ENCODE results near the gene CLUH.

The CLUH gene

DNA sequence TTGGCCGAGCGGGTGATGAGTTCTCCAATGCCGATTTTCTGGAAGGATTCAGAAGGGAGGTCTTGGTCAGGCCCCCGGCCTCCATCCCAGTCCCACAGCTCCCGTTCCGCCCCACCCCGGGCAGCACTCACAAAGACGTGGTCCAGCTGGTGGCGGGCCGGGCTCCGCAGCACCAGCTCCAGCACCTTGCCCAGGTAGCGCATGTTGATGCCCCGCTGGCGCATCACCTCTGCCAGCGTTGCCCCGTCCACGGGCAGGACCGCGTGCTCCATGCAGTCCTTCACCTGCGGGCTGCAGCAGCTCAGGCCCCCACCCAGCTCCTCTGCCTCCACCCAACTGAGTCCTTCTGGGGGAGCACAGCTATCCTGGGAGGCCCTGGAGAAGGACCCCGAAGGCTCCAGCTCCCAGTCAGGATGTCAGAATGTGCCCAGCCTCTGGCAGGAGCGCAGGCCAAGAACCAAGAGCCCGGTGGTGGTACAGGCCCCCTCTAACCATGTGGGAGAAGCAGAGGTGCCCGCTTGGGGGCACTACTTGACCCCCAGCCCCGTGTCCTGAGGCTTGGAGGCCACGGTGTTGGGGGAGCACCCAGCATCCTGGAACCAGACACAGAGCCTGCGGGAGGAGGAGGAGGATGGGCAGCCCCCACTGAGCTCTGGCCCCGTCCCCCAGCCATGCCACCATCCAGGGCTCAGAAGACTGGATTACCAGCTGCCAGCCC, 16.2 kb downstream of the CLUH start:
- TF ChIP-seq, protein P1, sequence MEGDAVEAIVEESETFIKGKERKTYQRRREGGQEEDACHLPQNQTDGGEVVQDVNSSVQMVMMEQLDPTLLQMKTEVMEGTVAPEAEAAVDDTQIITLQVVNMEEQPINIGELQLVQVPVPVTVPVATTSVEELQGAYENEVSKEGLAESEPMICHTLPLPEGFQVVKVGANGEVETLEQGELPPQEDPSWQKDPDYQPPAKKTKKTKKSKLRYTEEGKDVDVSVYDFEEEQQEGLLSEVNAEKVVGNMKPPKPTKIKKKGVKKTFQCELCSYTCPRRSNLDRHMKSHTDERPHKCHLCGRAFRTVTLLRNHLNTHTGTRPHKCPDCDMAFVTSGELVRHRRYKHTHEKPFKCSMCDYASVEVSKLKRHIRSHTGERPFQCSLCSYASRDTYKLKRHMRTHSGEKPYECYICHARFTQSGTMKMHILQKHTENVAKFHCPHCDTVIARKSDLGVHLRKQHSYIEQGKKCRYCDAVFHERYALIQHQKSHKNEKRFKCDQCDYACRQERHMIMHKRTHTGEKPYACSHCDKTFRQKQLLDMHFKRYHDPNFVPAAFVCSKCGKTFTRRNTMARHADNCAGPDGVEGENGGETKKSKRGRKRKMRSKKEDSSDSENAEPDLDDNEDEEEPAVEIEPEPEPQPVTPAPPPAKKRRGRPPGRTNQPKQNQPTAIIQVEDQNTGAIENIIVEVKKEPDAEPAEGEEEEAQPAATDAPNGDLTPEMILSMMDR (IDR thresholded peaks at IDR 0.05) = no peak
- Histone ChIP-seq H3K4me1 (no peaks in the 10 kb centered on the region), H3K9me3 (ENCODE audit: control insufficient read depth, low read length) (no peaks in the 10 kb centered on the region), H3K9ac (no peak overlapping the region), H3K36me3 (ENCODE audit: control insufficient read depth, insufficient read depth, low read length) (no peaks in the 10 kb centered on the region), H3K27me3 (ENCODE audit: control insufficient read depth, insufficient read depth, low read length) (no peaks in the 10 kb centered on the region), H3K27ac (no peak overlapping the region), H3K79me2 (no peaks in the 10 kb centered on the region), H3K4me2 (ENCODE audit: low read length) (no peak overlapping the region), H2AFZ (no peak overlapping the region), H3K4me3 (ENCODE audit: low read depth, low read length) (no peak overlapping the region)

DNA sequence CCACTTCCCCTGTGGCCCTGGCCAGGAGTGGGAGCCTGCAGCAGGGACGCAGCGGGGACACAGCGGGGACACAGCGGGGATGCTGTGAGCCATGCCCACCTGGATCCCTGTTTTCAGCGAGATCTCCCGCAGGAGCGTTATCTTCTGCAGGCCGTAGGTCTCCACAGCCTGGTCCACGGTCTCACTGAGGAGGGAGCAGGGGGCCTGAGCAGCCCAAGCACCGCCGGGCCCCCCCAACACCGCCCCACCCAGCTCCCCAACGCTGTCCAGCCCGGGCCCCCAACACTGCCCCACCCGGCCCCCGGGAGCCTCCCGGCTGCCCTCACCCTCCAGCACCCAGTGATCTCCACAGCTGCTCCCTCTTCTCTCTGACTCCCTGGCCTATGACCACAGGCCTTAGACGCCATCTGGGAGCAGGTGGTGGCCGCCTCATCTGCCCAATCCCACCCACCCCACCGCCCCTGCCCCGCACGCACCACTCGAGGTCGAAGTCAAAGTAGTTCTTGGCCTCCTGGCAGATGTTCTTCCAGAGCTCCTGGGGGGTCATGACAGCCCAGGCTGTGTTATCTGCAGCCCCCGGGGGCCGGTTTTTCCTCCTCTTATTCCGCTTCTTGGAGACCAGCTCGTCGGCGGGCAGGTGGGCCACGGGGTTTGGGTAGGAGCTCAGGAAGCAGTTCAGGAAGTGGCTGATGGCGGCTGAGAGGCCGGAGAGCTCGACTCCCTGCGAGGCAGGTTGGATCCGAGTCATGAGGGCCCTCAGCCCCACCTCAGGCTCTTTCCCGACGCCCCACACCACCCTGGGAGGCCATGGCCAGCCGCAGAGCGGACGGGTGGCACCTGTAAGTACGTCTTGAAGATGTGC, 17.0 kb downstream of the CLUH start:
- H3K79me2 ChIP-seq = no peaks in the 10 kb centered on the region
- H2AFZ ChIP-seq = no peak overlapping the region
- no peak overlapping the region for H3K9ac ChIP-seq
- no peaks in the 10 kb centered on the region for H3K36me3 ChIP-seq (ENCODE audit: control insufficient read depth, insufficient read depth, low read length)
- no peak overlapping the region for H3K4me2 ChIP-seq (ENCODE audit: low read length)
- no peaks in the 10 kb centered on the region for H3K27me3 ChIP-seq (ENCODE audit: control insufficient read depth, insufficient read depth, low read length)
- H3K4me1 ChIP-seq = no peaks in the 10 kb centered on the region
- TF ChIP-seq, protein P1 (IDR thresholded peaks at IDR 0.05) = no peak
- no peak overlapping the region for H3K27ac ChIP-seq
- H3K4me3 ChIP-seq (ENCODE audit: low read depth, low read length) = no peak overlapping the region
- no peaks in the 10 kb centered on the region for H3K9me3 ChIP-seq (ENCODE audit: control insufficient read depth, low read length)

DNA sequence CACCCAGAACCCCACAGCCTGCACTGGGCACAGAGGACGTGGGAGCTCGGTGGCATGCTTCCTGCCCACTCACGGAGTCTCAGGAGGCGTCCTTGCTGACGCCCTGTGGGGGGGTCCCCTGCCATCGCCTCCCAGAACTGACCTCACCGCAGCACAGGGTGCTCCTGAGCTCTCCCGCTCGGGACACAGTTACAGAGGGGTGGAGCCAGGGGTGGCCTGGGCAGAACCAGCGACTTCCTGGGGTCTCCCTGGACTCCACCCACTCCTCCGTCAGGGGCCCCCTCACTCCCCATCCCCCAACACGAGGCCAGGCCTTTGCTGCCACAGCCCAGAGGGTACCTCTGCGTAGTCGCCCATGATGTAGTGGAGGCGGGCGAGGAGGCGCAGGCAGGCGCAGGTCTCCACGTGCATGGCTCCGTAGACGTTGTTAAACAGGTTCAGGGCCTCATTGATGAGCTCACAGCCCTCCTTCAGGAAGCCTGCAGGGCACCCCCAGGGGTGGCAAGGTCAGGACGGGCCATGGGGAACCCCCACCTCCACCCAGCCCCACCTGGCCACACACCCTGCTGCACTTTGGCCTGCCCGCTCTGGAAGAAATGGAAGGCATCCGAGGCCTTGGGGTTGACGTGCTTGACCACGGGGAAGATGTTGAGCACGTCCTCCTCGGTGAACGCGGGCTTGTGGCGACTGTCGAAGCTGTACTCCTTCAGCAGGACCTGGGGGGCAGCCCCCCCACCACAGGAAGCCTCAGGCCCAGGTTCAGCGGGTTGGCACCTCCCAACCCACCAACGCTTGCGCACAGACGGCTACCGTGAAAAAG, 17.8 kb downstream of the CLUH start:
- Histone ChIP-seq H3K27ac (no peak overlapping the region), H3K79me2 (no peaks in the 10 kb centered on the region), H2AFZ (no peak overlapping the region), H3K4me2 (ENCODE audit: low read length) (no peak overlapping the region), H3K4me1 (peaks cover 7% of the 10 kb centered on the region), H3K4me3 (ENCODE audit: low read depth, low read length) (no peak overlapping the region), H3K9ac (no peak overlapping the region), H3K36me3 (ENCODE audit: control insufficient read depth, insufficient read depth, low read length) (no peaks in the 10 kb centered on the region), H3K9me3 (ENCODE audit: control insufficient read depth, low read length) (no peaks in the 10 kb centered on the region), H3K27me3 (ENCODE audit: control insufficient read depth, insufficient read depth, low read length) (no peaks in the 10 kb centered on the region)
- TF ChIP-seq, protein P1 (IDR thresholded peaks at IDR 0.05) = no peak

DNA sequence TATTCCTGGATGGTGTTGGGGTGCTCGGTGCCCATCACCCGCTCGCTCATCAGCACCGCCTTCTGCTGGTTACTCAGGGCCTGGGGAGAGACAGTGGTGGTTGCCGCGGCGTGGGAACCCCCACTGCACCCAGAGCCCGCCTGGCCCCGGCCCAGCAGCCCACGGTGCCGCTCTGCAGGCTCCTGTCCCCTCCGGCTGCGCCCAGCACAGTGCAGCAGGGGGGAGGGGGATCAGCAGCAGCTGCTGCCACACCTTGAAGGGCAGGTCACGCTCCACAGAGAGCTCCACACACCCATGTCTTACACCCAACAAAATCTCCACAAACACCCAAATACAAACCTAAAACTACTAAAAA, 18.8 kb downstream of the CLUH start:
- no peaks in the 10 kb centered on the region for H3K79me2 ChIP-seq
- no peaks in the 10 kb centered on the region for H3K9me3 ChIP-seq (ENCODE audit: control insufficient read depth, low read length)
- H3K36me3 ChIP-seq (ENCODE audit: control insufficient read depth, insufficient read depth, low read length) = no peaks in the 10 kb centered on the region
- TF ChIP-seq, protein P1 (IDR thresholded peaks at IDR 0.05) = no peak
- no peak overlapping the region for H2AFZ ChIP-seq
- H3K4me1 ChIP-seq = peaks cover 14% of the 10 kb centered on the region
- H3K27me3 ChIP-seq (ENCODE audit: control insufficient read depth, insufficient read depth, low read length) = no peaks in the 10 kb centered on the region
- H3K9ac ChIP-seq = no peak overlapping the region
- H3K4me3 ChIP-seq (ENCODE audit: low read depth, low read length) = no peak overlapping the region
- H3K4me2 ChIP-seq (ENCODE audit: low read length) = no peak overlapping the region
- H3K27ac ChIP-seq = no peak overlapping the region
